Measurements from ENCODE around the gene GSG1L.

The GSG1L gene

DNA sequence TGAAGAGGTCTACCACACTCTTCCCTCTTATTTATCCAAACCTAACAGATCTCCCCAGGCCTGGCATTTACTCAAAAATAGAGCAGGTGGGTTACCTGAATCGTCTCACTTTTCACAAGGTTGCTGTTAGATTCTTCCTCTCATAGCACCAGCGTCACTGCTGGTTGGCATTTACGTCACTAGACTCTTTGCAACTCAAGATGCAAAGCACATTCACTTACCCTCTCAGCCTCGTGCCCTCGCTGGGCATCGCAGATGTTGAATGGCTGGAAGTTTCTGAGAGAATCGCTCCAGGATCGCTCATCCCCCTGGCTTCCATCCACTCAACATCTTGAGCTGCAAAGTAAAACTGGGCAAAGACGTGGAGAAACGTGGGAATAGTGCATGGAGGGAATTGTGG, 21.9 kb downstream of the GSG1L start:
- H3K4me1 Mint-ChIP-seq: no peaks in the 10 kb centered on the region
- peaks cover 8% of the 10 kb centered on the region for H3K27me3 Mint-ChIP-seq
- H3K36me3 Mint-ChIP-seq: no peaks in the 10 kb centered on the region
- no peak overlapping the region for H3K4me3 Mint-ChIP-seq
- no peak for DNase-seq
- no peak overlapping the region for H3K27ac Mint-ChIP-seq
- CTCF ChIA-PET: interaction anchor here (0.6 kb wide), 1 partner anchor 23 kb away, joined by 3 read pairs; no protein-coding TSS in a partner anchor
- H3K9me3 Mint-ChIP-seq: peaks cover 1% of the 10 kb centered on the region

DNA sequence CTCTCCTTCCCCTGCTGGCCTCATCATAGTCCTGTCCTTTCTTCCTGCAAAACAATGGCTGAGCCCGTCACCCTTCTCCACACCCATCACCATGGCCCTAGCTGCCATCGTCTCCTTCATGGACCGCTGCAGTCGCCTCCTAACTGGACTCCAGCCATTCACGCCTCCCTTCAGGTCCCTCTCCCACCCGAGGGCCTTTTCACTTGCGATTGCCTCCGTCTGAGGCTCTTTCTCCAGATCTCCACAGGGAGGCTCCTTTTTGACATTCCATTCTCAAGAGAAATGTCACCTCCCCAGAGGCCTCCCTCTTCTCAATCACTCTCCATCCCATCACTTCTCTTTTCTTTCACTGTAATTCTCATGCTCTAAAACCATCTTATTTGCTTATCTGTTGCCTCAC, 23.5 kb downstream of the GSG1L start:
- Mint-ChIP-seq H3K4me3 (no peak overlapping the region), H3K4me1 (no peaks in the 10 kb centered on the region), H3K9me3 (no peaks in the 10 kb centered on the region), H3K27me3 (peaks cover 11% of the 10 kb centered on the region), H3K36me3 (no peaks in the 10 kb centered on the region), H3K27ac (no peak overlapping the region)
- DNase-seq: no peak
- CTCF ChIA-PET: no interaction called here

DNA sequence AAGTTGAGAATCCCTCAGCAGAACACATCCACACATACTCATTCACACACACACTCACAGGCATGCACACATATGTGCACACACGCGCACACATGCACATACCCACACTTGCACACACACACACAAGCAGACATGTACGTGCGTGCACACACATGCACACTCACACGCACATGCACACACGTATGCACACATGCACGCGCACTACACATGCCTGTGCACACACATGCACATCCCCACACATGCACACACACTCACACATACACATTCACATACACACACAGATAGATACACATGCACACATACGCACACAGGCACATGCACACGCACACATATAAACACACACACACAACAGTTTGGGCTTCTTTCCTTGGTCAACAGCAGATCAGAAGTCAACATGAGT, 24.0 kb downstream of the GSG1L start:
- Mint-ChIP-seq H3K4me3 (no peak overlapping the region), H3K36me3 (no peaks in the 10 kb centered on the region), H3K9me3 (no peaks in the 10 kb centered on the region), H3K27ac (no peak overlapping the region), H3K4me1 (no peaks in the 10 kb centered on the region), H3K27me3 (peaks cover 12% of the 10 kb centered on the region)
- CTCF ChIA-PET: no interaction called here
- DNase-seq: no peak

DNA sequence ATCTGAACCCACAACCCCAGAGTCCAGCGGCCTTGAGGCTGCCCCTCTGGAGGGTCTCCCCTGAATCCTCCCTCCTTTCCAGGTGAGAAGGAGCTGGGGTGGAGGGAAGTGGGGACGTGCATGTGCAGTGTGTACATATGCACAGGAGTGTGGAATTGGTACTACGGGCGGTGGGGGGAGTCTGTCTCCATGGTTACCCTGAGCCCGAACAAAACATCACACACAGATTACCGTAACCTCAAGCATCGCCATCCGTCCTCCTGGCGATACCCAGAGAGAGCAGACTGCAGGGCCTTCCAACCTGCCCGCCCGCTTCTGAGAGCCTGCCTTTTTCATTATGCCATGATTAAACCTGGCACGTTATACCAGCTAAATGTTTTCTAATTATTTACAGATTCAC, 25.1 kb downstream of the GSG1L start:
- Mint-ChIP-seq H3K4me3 (no peak overlapping the region), H3K4me1 (no peaks in the 10 kb centered on the region), H3K27me3 (peaks cover 15% of the 10 kb centered on the region), H3K36me3 (no peaks in the 10 kb centered on the region), H3K9me3 (no peaks in the 10 kb centered on the region), H3K27ac (no peak overlapping the region)
- DNase-seq: no peak
- CTCF ChIA-PET: no interaction called here

DNA sequence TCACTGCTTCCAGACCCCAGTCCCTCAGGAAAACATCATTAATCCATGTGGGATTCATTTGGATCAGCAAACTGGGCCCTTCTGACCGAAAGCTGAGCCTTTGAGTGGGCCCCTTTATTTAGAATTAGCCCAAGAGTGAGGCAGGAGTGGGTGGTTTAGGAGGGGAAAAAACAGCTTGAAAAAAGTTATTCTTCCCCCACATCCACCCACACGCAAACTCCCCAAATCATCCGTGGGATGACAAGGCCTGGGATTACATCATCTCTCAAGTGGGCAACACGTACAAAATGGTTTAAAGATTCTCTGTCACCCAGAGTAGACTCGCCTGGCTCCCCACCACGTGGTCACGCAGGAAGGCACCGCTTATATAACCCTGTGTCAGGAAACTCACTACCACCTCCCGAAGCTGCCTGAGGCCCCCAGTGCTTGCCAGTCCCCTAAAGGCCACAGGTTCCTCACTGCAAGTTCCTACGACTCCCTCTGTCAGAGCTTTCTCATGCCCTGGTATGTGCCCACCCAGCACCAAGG, 27.6 kb downstream of the GSG1L start:
- Mint-ChIP-seq H3K36me3 (no peaks in the 10 kb centered on the region), H3K27me3 (peaks cover 15% of the 10 kb centered on the region), H3K27ac (no peak overlapping the region), H3K4me1 (no peaks in the 10 kb centered on the region), H3K4me3 (no peak overlapping the region), H3K9me3 (no peaks in the 10 kb centered on the region)
- DNase-seq: no peak
- CTCF ChIA-PET: no interaction called here

DNA sequence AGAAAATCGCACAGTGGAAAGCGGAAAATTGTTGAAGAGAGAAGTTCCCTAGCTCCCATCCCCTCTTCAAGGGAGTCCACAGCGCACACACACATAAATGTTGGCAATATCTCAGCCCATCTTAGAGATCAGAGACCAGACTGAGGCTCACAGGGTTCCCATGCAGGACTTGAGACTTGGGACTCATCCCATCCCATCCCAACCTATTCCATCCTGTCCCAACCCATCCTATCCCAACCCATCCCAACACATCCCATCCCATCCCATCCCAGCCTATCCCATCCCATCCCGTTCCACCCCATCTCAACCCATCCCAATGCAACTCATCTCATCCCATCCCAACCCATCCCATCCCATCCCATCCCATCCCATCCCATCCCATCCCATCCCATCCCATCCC, 29.6 kb downstream of the GSG1L start:
- CTCF ChIA-PET: no interaction called here
- H3K4me1 Mint-ChIP-seq: no peaks in the 10 kb centered on the region
- no peak overlapping the region for H3K27ac Mint-ChIP-seq
- no peaks in the 10 kb centered on the region for H3K36me3 Mint-ChIP-seq
- peaks cover 3% of the 10 kb centered on the region for H3K9me3 Mint-ChIP-seq
- no peak for DNase-seq
- H3K4me3 Mint-ChIP-seq: no peak overlapping the region
- H3K27me3 Mint-ChIP-seq: peaks cover 11% of the 10 kb centered on the region

DNA sequence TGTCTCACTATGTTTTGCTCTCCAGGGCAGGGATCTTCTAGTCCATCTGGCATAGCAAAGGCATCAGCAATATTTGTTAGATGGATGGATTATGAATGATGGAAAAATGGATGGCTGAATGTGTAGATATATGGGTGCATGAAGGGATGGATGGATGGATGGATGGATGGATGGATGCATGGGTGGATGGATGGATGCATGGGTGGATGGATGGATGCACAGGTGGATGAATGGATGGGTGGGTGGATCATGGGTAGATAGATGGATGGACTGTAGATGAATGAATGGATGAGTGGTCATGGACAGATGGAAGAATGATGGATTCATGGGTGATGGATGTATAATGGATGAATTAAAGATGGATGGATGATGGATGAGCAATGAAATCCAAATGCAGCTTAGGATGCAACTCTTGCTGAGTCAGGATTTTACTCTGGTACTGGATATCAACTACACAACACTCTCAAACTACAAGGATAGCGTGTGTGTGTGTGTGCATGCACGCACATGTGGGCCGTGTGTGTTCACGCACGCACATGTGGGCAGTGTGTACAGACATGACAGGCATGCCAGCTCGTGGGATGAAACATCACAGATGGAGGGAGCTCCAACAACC, 34.0 kb downstream of the GSG1L start:
- Mint-ChIP-seq H3K4me1 (no peaks in the 10 kb centered on the region), H3K9me3 (peaks cover 3% of the 10 kb centered on the region), H3K36me3 (no peaks in the 10 kb centered on the region), H3K4me3 (no peak overlapping the region), H3K27me3 (peaks cover 3% of the 10 kb centered on the region), H3K27ac (no peak overlapping the region)
- no peak for DNase-seq
- CTCF ChIA-PET: no interaction called here

DNA sequence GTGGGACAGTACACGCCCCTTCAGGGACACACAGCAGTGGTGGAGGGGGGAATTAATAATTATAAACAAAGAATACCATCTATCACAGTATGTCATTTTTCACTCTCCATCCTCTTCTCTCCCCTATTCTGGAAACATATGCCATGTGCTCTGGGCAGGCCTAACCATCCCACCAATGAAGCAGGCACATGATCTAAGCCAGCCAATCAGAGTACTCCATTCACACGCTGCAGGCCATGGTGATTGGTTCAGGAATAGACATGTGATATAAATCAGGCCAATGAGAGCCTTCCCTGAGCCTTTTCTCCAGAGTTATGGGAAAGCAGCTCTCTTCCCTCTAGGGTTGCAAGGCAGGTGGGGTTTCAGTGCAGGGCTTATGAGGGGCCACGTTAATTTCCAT, 36.5 kb downstream of the GSG1L start:
- Mint-ChIP-seq H3K36me3 (no peaks in the 10 kb centered on the region), H3K27ac (no peak overlapping the region), H3K4me1 (no peaks in the 10 kb centered on the region), H3K4me3 (no peak overlapping the region), H3K9me3 (peaks cover 3% of the 10 kb centered on the region), H3K27me3 (no peaks in the 10 kb centered on the region)
- CTCF ChIA-PET: no interaction called here
- DNase-seq: no peak

DNA sequence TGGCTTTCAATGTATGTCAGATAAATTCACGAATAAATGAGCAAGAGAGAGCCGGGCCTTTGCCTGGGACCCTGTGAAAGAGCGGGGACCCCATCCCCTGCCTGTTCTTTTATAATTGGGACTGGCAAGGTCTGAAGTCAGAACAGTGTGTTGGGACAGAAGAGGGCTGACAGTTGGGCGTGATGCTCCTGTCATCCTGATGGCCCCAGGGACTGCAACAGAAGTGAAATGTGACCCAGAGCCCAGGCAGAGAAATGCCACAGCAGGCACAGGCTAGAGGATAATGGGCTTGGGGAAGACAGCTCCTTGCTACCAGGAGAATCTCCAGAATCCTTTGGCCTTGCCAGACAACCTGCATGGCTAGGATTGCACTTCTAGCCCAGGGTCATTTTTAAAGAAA, 37.9 kb downstream of the GSG1L start:
- CTCF ChIA-PET: no interaction called here
- H3K4me1 Mint-ChIP-seq: no peaks in the 10 kb centered on the region
- no peaks in the 10 kb centered on the region for H3K36me3 Mint-ChIP-seq
- H3K9me3 Mint-ChIP-seq: peaks cover 3% of the 10 kb centered on the region
- peaks cover 3% of the 10 kb centered on the region for H3K27me3 Mint-ChIP-seq
- no peak for DNase-seq
- no peak overlapping the region for H3K27ac Mint-ChIP-seq
- no peak overlapping the region for H3K4me3 Mint-ChIP-seq

DNA sequence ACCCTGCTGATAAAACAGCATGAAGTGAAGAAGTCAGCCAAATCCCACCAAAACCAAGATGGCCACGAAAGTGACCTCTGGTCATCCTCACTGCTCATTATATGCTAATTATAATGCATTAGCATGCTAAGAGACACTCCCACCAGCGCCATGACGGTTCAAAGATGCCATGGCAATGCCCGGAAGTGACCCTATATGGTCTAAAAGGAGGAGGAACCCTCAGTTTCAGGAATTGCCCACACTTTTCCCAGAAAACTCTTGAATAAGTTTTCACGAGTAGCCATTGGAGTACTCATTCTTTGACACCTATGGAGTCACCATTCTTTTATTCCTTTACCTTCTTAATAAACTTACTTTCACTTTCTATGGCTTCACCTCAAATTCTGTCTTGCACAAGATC, 44.3 kb downstream of the GSG1L start:
- no peak overlapping the region for H3K27ac Mint-ChIP-seq
- peaks cover 3% of the 10 kb centered on the region for H3K27me3 Mint-ChIP-seq
- no peak overlapping the region for H3K4me3 Mint-ChIP-seq
- CTCF ChIA-PET: no interaction called here
- H3K9me3 Mint-ChIP-seq: peaks cover 2% of the 10 kb centered on the region
- no peaks in the 10 kb centered on the region for H3K36me3 Mint-ChIP-seq
- no peak for DNase-seq
- H3K4me1 Mint-ChIP-seq: no peaks in the 10 kb centered on the region

DNA sequence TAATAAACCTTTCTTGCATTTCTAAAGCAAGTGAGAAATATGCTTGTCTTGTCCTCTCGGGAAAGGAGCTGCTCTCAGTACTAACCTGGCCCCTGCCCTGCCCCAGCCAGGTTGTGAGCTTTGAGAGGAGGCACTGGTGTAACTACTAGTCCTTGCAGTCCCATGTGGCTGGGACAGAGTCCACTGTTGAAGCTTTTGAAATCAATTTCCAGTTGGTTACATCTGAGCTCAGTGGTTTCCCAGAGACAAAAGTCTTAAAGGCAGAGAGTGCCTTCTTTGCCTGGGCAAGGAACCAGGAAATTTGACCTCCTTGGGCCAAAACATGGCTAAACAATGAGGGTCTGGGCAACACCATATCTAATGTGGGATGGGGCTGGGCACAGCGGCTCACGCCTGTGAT, 48.7 kb downstream of the GSG1L start:
- H3K4me1 Mint-ChIP-seq: no peaks in the 10 kb centered on the region
- H3K27ac Mint-ChIP-seq: no peak overlapping the region
- CTCF ChIA-PET: no interaction called here
- H3K27me3 Mint-ChIP-seq: peaks cover 19% of the 10 kb centered on the region
- peaks cover 2% of the 10 kb centered on the region for H3K9me3 Mint-ChIP-seq
- DNase-seq: no peak
- H3K36me3 Mint-ChIP-seq: no peaks in the 10 kb centered on the region
- H3K4me3 Mint-ChIP-seq: no peak overlapping the region

DNA sequence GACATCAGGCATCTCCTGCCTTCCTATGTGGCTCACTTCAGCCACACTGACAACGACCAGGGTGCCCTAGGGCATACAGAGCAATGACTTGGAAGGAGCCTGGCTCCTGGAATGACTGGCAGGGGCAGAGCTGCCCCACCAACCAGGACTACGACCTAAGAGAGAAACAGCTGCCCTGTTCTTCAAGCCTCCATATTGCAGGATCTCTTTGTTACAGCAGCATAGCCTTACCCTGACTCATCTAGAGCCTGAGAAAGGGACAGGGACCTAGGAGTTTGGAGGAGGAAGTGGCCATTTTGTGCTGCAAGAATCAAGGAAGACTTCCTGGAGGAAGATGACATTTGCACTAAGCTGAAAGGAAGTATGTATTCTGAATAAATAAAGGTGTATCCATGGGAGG, 49.6 kb downstream of the GSG1L start:
- Mint-ChIP-seq H3K4me1 (no peaks in the 10 kb centered on the region), H3K36me3 (no peaks in the 10 kb centered on the region), H3K27me3 (peaks cover 19% of the 10 kb centered on the region), H3K4me3 (no peak overlapping the region), H3K9me3 (peaks cover 2% of the 10 kb centered on the region), H3K27ac (no peak overlapping the region)
- CTCF ChIA-PET: no interaction called here
- DNase-seq: no peak

DNA sequence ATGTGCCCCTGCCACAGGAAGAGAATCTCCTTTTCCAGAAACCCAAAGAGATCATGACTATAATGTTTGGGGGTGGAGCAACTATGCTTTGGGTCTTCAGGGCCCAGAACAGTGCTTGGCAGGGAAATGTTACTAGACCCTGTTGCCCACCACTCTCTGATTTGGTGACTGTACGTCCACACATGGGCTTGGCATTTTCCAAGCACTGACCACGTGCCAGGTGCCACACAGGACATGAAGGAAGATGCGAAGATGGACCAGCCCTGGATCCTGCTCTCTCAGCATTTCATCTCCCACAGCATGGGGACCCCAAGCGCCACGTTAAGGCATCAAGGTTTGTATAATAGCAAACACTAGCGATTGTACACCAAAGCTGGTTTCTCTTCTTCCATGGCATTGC, 50.1 kb downstream of the GSG1L start:
- no peaks in the 10 kb centered on the region for H3K4me1 Mint-ChIP-seq
- no peak overlapping the region for H3K4me3 Mint-ChIP-seq
- H3K36me3 Mint-ChIP-seq: no peaks in the 10 kb centered on the region
- H3K27ac Mint-ChIP-seq: no peak overlapping the region
- H3K27me3 Mint-ChIP-seq: peaks cover 19% of the 10 kb centered on the region
- DNase-seq: no peak
- CTCF ChIA-PET: no interaction called here
- peaks cover 2% of the 10 kb centered on the region for H3K9me3 Mint-ChIP-seq

DNA sequence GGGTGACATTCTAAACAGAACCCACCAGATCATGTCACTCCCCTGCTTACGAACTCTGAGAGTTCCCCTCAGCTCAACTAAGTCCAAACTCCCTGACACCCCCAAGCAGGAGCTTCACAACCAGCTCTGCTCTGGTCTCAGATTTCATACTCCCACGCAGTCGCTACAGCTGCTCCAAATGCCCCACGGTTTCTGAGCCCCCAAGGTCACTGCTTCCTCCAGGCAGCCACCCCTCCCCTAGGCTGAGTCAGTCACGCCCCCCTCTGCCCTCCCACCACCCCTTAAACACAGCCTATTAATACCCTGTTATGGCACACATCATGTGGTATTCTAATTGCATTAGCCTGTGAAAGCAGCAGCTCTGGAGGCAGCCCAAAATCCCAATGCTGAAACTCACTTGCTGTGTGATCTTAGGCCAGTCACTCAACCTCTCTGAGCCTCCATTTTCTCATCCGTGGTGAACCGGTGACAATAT, 51.5 kb downstream of the GSG1L start:
- H3K4me1 Mint-ChIP-seq: no peaks in the 10 kb centered on the region
- no peaks in the 10 kb centered on the region for H3K9me3 Mint-ChIP-seq
- CTCF ChIA-PET: no interaction called here
- H3K36me3 Mint-ChIP-seq: no peaks in the 10 kb centered on the region
- H3K27ac Mint-ChIP-seq: no peak overlapping the region
- DNase-seq: no peak
- no peak overlapping the region for H3K4me3 Mint-ChIP-seq
- H3K27me3 Mint-ChIP-seq: peaks cover 19% of the 10 kb centered on the region

DNA sequence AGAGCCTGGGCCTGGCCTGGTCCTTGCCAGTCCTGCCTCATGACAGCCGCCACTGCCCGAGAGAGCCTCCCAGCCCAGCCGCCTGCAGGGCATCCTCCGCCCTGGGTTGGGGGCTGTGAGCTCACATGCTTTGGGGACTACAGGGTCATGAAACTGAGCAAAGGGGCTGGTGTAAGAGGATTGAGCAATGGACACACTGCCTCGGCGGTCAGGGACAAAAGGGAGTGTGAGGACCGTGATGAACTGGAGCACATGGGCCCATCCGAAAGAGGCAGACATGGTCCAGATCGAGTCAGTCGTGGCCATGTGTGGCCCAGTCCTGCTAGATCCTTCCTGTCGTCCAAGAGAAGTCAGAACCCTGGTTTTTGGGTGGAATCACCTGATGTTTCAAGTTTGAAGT, 52.3 kb downstream of the GSG1L start:
- DNase-seq: no peak
- H3K36me3 Mint-ChIP-seq: no peaks in the 10 kb centered on the region
- peaks cover 19% of the 10 kb centered on the region for H3K27me3 Mint-ChIP-seq
- no peak overlapping the region for H3K27ac Mint-ChIP-seq
- no peak overlapping the region for H3K4me3 Mint-ChIP-seq
- H3K4me1 Mint-ChIP-seq: no peaks in the 10 kb centered on the region
- no peaks in the 10 kb centered on the region for H3K9me3 Mint-ChIP-seq
- CTCF ChIA-PET: interaction anchor here (0.9 kb wide), 1 partner anchor 60 kb away, joined by 3 read pairs; no protein-coding TSS in a partner anchor
